ENCODE results near the gene ATP10A.
"Not testable (repeated sequence)": the region's sequence is repeated elsewhere in the genome, so short reads cannot be mapped to it uniquely, and the experiment has no call there.

Gene ATP10A

DNA sequence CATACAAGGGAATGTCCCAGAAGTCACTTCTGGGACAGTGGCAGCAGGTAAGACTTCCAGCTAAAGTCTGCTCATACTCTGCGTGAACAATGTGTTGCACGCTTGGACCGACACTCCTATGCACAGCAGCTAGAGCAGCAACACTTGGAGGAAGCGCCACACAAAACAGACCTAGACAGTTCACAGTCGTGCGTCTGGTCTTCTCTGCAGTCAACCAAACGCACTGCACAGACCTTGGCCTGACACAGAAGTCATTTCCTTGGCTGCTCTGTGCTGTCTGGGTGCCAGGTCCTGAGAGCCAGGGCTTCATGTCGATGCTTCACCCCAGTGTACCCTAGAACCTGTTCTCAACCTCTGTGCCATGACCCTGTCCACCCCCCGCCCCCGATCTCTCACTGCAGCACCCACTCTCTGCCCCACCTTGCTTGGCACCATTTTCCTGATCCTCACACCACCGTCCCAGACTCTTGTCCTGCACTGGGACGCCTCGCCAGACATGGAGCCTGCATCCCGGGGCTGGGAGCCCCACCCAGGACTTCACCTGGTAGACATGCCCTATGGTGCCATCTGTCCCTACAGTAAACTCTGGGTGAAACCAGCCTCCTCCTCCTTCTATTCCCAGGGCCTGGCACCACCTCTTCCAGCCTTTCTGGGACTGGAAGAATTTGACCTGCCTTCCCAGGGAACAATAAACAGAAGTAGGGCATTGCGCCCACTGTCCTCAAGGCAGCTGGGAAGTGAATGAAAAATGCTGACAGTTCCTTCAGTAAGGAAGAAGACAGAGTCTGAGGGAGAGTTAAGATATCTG is 3.1 kb downstream of the ATP10A start:
- DNase-seq (ENCODE audit: low read depth, low spot score), result no peak

DNA sequence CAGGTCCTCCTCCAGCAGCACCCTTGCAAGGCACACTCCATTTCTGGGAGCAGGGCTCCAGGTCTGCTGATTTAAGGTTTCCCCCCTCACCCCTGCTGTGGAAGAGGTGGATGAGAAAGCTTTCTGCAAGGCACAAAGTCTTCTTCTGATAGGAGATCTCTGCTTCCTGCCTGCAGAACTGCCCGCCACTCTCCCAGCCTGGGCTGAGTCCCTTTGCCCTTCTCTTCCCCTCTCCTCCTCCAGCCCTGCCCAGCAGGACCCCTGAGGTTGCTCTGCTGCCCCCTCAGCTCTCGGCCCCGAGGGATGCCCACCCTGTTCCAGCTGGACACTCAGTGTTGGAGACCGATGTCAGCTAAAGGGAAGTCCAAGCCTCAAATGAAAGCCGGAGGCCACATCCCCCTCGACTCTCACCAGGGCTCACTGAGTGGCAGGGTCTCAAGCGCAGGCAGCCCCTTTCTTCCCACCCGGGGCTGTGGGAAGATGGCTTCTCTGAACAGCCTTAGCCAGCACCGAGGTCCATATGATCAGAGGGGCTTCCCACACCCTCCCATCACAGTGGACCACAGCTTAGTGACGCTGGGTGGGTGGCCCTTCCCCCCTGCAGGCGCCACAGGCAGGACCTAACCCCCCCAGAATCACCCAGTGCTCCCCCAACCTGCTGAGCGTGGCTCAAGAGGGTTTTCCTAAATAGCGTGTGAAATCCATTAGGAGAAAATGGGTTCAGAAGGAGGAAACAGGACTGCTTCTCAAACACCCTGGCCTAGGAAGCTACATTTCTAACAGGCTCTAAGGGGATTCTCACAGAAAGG is 4.0 kb downstream of the ATP10A start:
- DNase-seq (ENCODE audit: low read depth, low spot score), result no peak

DNA sequence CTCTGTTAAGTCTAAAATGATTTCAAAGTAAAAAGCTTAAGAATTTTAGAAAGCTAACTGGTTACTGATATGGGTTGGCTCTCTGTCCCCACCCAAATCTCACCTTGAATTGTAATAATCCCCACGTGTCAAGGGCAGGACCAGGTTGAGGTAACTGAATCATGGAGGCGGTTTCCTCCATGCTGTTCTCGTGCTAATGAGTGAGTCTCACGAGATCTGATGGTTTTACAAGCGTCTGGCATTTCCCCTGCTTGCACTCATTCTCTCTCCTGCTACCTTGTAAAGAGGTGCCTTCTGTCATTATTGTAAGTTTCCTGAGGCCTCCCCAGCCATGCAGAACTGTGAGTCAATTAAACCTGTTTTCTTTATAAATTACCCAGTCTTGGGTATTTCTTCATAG is 7.1 kb downstream of the ATP10A start:
- DNase-seq (ENCODE audit: low read depth, low spot score), result not testable (repeated sequence)

DNA sequence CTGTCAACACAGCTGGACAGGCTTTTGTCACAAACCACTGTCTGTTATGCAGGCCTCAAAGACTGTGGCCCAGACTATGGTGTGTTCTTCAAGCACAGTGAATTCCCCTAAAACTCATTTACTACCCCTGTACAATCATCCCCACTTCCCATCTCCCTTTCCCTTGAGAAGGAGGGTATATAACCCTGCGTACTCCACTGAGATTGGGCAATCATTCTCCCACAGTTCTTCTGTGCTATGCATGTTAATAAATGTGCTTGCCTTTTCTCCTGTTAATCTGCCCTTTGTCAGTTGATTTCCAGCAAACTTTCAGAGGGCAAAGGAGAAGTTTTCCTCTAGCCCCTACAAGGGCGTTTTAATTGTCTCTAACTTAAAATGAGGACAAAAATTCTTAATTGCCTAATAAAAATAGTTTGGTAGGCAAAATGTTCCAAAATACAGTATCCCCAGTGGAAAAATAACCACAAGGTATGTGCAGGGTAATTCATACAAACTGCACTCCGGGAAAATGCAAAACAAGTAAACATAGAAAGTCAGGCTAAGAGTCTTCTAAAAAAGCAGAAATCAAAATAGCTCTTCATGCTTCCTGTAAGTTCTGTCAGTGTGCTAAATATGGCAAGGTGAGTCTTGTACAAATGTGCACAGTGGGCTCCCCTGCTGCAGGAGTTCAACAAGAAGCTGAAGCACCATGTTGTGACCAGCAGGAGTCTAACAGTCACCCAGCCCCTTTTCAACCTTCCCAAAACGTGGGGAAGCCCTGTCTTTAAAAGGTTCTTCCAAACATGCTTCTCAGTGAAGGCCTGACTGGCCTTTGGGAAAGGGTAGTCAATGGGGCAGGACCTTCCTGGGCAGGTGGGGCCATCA is 10.2 kb downstream of the ATP10A start:
- no peak for DNase-seq (ENCODE audit: low read depth, low spot score)

DNA sequence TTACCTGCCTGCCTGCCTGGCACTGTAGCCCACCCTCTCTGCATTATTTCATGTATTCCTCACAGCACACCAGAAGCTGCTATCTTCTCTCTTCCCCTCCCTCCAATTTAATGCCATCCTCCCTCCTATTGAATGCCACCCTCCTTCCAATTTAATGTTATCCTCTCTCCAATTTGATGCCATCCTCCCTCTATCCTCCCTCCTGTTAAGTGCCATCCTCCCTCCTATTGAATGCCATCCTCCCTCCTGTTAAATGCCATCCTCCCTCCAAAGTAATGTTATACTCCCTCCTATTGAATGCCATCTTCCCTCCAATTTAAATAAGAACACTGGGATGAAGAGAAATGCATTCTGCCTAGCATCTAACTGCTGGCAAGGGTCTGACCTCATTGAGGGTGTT is 11.1 kb downstream of the ATP10A start:
- no peak for DNase-seq (ENCODE audit: low read depth, low spot score)

GRCh38 chr15:25850154-25851111 is 12.7 kb downstream of the ATP10A start:
- no peak for DNase-seq (ENCODE audit: low read depth, low spot score)

DNA sequence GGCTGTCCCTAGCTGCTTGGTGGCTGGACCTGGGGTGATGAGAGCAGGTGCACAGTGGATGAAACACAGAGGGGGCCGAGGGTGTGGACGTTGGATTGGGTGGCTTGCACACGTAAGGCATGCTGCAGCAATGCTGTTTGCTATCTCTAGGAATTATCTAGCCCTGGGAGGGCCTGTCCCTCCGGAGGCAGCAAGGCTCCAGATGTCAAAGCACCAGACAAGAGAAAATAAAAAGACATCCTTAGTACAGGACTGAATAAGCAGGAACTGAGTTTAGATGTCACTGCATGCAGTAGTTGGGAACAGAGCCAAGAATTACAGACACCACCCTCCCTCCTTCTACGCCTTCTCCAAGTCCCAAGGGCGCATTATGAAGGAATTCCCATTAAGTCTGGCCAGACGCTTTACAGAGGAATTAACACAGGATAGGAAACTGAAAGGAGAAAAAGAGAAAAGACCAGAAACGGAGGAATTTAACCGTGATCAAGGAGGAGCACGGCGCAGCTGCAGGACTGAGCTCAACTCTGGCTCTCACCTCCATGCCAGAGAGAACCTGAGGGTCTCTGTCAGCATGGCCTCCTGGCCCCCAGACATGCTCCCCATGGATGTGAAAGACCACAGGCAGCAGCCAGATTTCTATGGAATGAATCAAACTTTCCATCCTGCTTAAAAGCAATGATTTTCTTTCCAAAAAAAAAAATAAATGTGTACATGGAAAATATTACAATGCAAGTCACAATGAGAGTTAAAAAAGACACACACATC is 13.8 kb downstream of the ATP10A start:
- DNase-seq (ENCODE audit: low read depth, low spot score), result no peak

DNA sequence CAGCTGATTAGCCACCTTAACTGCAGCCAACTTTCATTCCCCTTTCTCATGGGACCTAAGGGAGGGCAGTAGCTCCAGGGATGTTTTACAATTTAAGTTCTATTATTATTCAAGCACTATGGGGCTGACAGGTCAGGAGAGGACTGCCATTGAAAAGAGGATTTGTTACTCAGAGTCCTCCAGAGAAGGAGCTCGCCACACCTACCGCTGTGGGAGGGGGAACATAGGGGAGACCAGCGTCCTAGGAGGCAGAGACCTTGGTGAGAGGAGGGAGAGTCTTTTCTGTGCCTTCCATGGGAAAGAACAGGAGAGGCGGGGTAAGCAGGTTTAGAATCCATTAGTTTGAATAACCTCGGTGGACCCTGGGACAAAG is 14.4 kb downstream of the ATP10A start:
- no peak for DNase-seq (ENCODE audit: low read depth, low spot score)

DNA sequence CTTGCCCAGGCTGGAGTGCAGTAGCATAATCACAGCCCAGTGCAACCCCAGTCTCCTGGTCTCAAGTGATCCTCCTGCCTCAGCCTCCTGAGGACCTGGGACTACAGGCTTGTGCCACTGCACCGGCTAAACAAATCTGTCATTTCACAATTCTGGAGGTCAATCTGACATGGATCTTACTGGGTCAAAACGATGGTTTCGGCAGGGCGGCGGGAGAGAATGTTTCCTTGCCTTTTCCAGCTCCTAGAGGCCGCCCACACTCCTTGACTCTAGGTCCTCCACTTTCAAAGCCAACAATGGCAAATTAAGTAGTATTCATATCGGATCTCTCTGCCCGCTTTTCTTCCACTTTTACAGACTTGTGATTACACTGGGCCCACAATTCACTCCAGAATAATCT is 14.8 kb downstream of the ATP10A start:
- no peak for DNase-seq (ENCODE audit: low read depth, low spot score)

DNA sequence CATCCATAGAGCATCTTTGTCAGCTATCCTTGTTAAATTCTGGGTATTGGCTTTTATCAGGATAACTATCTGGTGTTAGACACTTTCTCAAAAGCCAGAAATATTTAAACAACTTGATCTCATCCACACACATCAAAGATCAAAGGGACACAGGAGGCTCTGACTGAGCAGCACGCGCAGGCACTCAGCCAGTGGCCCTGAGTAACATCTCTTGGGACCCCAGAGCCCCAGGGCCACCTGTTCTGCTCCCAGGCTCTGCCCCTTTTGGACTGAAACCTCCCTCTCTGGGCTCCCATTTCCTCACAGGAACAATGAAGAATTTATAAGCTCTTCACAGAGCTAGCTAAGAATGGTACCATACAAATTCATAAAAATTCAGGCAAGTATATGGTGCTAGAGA is 16.1 kb downstream of the ATP10A start:
- no peak for DNase-seq (ENCODE audit: low read depth, low spot score)

- DNase-seq (ENCODE audit: low read depth, low spot score), result no peak
Measured at GRCh38 chr15:25846377-25846776, 16.8 kb downstream of the ATP10A start.

DNA sequence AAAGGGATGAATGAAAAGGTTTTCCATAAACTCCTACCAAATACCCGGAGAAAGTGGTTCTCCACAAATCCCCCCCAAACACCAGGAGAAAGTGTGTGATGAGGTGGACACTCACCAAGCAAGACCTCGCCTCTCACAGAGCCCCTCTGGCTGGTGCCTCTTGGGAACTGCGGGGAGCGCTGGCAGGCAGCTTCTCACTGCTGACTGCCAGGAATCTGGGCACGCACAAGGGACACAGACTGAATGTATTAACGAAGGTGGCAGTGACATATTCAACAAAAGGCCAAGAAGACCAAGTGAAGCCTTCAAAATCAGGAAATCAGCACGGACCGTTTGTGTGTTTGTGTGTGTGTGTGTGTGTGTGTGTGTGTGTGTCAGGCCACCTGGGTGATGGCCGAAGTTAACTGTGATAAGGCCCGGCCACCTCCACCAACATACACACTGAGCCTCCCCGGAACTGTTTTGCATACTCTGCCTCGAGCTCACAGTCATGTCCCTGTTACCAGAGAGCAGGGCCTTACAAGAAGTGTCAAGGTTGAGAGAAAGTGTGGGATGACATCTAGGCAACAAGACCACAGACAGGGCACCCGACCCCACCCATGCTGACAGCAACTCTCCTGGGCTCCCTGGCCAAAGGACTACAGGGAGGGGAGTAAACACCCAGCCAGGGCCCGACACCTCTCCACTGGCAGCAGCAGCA is 18.0 kb downstream of the ATP10A start:
- DNase-seq (ENCODE audit: low read depth, low spot score), result no peak

- no peak for DNase-seq (ENCODE audit: low read depth, low spot score)
Measured at GRCh38 chr15:25844542-25844941, 18.6 kb downstream of the ATP10A start.

DNA sequence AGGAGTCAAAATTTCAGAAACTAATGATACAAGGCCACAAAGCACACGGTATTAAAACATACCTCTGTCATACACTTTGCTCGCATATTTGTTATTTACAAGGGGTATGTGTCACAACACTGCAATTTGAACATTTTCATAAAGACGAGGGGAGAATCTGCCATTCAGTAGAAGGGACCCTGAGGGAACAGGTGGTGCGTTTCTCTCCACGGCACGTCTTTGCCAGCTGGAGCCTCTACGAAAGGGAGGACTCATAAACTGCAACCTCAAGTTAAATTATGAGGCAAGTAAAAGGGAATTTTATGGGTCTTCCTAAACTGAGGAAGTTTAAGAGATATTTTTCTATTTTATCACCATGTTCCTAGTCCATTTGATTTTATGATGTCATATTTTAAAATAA is 19.1 kb downstream of the ATP10A start:
- DNase-seq (ENCODE audit: low read depth, low spot score), result no peak

DNA sequence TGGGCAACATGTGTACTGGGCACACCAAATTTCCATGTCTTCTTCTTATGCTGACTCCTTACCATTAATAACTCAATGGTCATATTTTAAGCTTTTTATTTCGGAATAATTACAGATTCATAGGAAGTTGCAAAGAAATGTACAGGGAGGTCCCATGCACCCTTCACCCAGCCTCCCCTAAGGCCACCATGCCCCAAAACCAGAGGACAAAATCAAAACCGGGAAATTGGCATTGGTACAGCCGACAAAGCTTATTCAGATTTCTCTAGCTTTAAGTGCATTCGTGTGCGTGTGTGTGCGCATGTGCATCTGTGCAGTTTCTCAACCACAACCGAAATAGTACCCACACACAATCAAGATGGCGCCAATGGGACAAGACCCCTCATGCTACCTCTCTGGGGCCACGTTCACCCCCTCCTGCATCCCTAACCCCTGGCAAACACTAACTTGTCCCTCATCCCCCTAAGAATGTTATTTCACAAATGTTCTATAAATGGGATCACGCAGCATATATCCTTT is 23.4 kb downstream of the ATP10A start:
- no peak for DNase-seq (ENCODE audit: low read depth, low spot score)

- no peak for DNase-seq (ENCODE audit: low read depth, low spot score)
Measured at GRCh38 chr15:25838871-25839195, 24.3 kb downstream of the ATP10A start.

DNA sequence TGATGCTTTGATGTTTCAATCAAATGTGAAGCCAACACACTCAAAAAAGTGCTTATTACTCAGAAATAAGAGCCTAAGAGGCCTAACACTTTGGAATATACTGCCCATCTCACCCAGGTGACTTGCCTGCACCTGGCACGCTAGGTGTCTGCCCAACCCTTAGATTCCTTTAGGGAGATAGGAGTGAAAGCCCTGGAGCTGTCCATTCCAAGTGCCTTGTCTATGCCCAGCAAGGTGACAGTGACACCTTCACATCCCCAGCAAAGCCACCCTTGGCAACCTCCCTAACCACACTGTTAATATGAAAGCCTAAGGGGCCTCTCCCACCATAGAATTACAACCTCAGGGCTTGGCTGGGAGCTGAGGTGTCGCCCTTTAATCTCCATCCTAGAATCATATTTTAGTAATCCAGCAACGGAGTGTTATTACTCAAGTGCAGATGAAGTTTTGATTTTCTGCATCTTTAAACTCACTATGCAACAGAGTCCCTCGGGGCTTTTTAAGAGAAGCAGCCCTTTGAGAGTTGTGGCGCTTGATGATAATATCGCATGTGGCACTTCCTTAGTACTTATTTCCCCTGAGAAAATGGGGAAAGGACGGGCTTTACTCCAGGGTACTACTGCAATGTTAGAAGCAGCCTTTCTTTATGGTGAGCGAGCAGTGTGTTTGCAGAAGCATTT is 24.8 kb downstream of the ATP10A start:
- DNase-seq (ENCODE audit: low read depth, low spot score), result no peak

DNA sequence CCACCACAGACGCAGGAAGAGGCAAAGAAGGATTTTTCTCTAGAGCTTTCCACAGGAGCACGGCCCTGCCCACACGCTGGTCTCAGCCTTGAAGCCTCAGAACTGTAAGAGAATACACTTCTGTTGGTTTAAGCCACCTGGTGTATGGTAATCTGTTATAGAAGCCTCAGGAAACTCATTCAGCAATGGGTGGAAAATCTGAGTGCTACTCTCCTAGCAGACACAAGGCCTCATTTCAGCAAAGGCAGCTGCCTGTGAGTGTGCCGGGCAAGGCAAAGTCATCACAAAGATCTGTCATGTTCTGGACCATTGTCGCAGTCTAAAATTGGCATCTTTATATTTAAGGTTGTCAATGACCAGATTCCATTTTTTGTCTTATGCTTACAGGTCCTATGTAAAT is 31.0 kb downstream of the ATP10A start:
- DNase-seq (ENCODE audit: low read depth, low spot score), result no peak

GRCh38 chr15:25830844-25831451 is 32.2 kb downstream of the ATP10A start:
- no peak for DNase-seq (ENCODE audit: low read depth, low spot score)

Measured in activated naive CD8-positive, alpha-beta T cell treated with anti-CD3 and anti-CD28 coated beads, Interleukin-2, amount 50 U/mL, for 16 hours (primary cell).